LNCaP clone FGC (cell line): ENCODE measurements around the gene KDM5A.
"Not testable (repeated sequence)": the region's sequence is repeated elsewhere in the genome, so short reads cannot be mapped to it uniquely, and the experiment has no call there.

ENCODE experiments used
- DNase-seq: peaks from one replicate; pipeline ENCODE4 v3.0.0-alpha.2; 2011; ENCODE audit warnings: low read depth
- H3K4me3 ChIP-seq: 2 replicates; pipeline ENCODE4 v1.5.1; 2011; ENCODE audit warnings: mild to moderate bottlenecking, low read depth, low read length, control low read depth
- TF ChIP-seq, protein P1 (sequence below): IDR thresholded peaks from 2 replicates; pipeline ENCODE4 v1.5.1; 2012; ENCODE audit warnings: mild to moderate bottlenecking; ENCODE audit not compliant: control insufficient read depth, insufficient read depth; ENCODE audit errors: extremely low read depth

KDM5A gene

DNA sequence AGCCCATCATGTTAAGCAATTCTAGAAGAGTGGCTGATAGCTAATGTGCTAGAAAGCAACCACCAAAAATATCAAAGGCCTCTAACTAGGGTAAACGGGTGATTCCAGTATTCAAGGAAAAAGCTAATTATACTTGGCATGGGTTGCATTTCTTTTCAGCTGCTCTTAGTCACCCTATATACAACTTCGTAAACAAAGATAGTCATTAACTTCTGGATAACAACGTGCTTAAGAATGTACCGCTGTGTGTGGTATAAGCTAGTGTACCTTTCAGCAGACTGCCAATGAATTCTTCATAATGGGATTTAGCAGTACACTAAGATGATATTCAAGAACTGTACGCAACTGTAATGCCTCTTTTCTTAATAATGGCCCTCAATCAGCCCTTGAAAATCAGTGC is 84.3 kb downstream of the KDM5A start:
- peak; percentile 35 for DNase-seq
- TF ChIP-seq, protein P1, sequence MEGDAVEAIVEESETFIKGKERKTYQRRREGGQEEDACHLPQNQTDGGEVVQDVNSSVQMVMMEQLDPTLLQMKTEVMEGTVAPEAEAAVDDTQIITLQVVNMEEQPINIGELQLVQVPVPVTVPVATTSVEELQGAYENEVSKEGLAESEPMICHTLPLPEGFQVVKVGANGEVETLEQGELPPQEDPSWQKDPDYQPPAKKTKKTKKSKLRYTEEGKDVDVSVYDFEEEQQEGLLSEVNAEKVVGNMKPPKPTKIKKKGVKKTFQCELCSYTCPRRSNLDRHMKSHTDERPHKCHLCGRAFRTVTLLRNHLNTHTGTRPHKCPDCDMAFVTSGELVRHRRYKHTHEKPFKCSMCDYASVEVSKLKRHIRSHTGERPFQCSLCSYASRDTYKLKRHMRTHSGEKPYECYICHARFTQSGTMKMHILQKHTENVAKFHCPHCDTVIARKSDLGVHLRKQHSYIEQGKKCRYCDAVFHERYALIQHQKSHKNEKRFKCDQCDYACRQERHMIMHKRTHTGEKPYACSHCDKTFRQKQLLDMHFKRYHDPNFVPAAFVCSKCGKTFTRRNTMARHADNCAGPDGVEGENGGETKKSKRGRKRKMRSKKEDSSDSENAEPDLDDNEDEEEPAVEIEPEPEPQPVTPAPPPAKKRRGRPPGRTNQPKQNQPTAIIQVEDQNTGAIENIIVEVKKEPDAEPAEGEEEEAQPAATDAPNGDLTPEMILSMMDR = no peak
- no peak overlapping the region for H3K4me3 ChIP-seq

DNA sequence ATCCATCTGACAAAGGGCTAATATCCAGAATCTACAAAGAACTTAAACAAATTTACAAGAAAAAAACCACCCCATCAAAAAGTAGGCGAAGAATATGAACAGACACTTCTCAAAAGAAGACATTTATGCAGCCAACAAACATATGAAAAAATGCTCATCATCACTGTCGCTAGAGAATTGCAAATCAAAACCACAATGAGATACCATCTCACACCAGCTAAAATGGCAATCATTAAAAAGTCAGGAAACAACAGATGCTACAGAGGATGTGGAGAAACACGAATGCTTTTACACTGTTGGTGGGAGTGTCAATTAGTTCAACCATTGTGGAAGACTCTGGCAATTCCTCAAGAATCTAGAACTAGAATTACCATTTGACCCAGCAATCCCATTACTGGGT is 86.4 kb downstream of the KDM5A start:
- not testable (repeated sequence) for DNase-seq, H3K4me3 ChIP-seq

DNA sequence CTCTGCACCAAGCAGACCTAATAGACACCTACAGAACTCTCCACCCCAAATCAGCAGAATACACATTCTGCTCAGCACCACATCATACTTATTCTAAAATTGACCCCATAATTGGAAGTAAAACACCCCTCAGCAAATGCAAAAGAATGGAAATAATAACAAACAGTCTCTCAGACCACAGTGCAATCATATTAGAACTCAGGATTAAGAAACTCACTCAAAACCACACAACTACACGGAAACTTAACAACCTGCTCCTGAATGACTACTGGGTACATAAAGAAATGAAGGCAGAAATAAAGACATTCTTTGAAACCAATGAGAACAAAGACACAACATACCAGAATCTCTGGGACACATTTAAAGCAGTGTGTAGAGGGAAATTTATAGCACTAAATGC is 89.0 kb downstream of the KDM5A start:
- not testable (repeated sequence) for DNase-seq, H3K4me3 ChIP-seq

DNA sequence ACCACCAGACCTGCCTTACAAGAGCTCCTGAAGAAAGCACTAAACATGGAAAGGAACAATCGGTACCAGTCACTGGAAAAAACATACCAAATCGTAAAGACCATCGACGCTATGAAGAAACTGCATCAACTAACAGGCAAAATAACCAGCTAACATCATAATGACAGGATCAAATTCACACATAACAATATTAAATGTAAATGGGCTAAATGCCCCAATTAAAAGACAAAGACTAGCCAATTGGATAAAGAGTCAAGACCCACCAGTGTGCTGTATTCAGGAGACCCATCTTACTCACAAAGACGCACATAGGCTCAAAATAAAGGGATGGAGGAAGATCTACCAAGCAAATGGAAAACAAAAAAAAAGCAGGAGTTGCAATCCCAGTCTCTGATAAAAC is 89.6 kb downstream of the KDM5A start:
- not testable (repeated sequence) for H3K4me3 ChIP-seq, DNase-seq

DNA sequence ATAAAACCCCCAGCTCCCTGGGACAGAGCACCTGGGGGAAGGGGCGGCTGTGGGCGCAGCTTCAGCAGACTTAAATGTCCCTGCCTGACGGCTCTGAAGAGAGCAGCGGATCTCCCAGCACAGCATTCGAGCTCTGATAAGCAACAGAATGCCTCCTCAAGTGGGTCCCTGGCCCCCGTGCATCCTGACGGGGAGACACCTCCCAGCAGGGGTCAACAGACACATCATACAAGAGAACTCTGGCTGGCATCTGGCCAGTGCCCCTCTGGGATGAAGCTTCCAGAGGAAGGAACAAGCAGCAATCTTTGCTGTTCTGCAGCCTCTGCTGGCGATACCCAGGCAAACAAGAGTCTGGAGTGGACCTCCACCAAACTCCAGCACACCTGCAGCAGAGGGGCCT is 91.1 kb downstream of the KDM5A start:
- H3K4me3 ChIP-seq, DNase-seq: not testable (repeated sequence)

DNA sequence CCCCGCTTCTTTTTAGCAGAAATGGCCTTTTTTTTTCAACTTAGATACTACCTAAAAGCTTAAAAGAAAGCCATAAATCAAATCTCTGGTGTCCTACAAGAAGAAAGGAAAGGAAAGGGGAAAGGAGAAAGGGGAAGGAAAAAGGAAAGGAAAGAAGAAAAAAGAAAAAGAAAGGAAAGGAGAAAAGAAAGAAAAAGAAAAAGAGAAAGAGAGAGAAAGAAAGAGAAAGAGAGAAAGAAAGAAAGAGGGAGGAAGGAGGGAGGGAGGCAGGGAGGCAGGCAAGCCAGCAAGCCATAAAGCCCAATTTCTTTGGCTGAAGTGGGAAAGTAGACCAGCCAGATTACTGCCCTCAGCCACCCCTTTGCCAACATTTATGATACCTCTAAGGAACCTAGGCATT is 94.0 kb downstream of the KDM5A start:
- TF ChIP-seq, protein P1 = no peak
- DNase-seq = no peak
- no peak overlapping the region for H3K4me3 ChIP-seq

DNA sequence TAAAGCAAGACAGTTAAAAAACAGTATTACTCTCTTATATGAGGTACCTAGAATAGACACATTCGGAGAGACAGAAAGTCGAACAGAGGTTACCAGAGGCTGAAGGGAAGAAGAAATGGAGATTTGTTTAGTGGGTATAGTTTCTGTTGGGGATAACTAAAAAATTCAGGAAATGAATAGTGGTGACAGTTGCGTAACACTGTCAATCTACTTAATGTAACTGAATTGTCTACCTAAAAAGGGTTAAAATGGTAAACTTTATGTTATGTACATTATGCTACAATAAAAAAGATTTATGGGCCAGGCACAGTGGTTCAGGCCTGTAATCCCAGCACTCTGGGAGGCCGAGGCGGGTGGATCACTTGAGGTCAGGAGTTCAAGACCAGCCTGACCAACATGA is 95.9 kb downstream of the KDM5A start:
- DNase-seq = no peak
- no peak overlapping the region for H3K4me3 ChIP-seq
- TF ChIP-seq, protein P1 = no peak

DNA sequence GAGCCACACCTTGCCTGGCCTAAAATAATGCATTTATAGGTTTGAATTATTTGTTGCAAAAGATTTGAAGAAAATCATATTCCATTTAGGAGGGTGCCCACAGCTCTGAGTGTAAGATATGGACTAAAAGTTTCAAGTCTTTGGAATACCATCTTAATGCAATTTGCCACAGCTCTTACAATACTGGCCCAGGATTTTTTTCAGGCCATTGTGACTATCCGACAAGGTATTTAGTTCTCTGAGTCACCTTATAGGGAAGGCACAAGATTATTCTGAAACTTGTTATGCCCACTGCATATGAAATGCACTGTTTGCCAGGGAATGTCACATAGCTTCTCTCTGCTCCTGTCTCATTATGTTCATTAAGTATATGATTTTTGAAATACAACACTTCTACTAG is 96.9 kb downstream of the KDM5A start:
- TF ChIP-seq, protein P1 = no peak
- H3K4me3 ChIP-seq = no peak overlapping the region
- no peak for DNase-seq

DNA sequence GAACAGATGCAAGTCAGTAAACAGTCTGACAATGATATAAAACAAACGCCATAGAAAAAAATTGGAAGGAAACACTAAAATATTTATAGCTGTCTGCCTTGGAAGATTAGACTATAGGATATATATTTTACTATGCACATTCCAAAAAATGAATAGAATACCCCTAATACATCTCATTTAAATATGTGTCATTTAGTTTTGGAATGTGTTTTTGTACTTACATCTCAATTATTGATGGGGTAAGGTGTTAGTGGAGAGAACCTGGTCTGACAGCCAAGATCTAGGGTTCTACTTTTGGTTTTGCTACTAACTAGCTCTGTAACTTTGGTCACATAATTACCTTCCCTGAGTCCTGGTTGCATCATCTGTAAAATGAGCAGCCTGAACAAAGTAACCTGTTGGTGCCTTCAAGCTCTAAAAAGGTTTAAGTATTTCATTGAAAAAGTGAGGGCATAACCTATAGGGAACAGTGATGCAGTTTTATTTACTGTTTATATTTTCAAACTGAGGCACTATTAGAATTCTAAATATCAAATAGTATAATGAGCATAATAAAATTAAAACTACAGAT is 97.9 kb downstream of the KDM5A start:
- DNase-seq = no peak
- TF ChIP-seq, protein P1 = no peak
- H3K4me3 ChIP-seq = no peak overlapping the region
